H1 (cell line): Measurements from ENCODE around the gene LRRC56. TPM values are rescaled to one million over a fixed set of nuclear protein-coding genes. Genes with fewer than 3 reads are reported as not detected.

Experiments used
- ATF2 ChIP-seq: IDR thresholded peaks from 2 replicates; pipeline ENCODE4 v1.6.1; 2012; ENCODE audit warnings: low read length, inconsistent platforms
- CEBPB ChIP-seq: IDR thresholded peaks from 2 replicates; pipeline ENCODE4 v1.6.1; 2012; ENCODE audit warnings: low read depth, low read length
- CREB1 ChIP-seq: IDR thresholded peaks from 2 replicates; pipeline ENCODE4 v1.6.1; 2012; ENCODE audit warnings: inconsistent platforms
- GTF2F1 ChIP-seq: IDR thresholded peaks from 2 replicates; pipeline ENCODE4 v1.6.1; 2012; ENCODE audit warnings: low read depth, low read length, improper control_type of control experiment, borderline replicate concordance
- HDAC2 ChIP-seq, 2 experiments: fragments of 300-600 bp in 1 of 2; sonication (generic) in 1 of 2; IDR thresholded peaks; 2 replicates each; pipeline ENCODE4 v1.6.1; 2011 to 2012; ENCODE audit warnings: low read depth in 2 of 2, low read length in 2 of 2, mild to moderate bottlenecking in 2 of 2, moderate library complexity in 2 of 2, borderline replicate concordance in 1 of 2, inconsistent platforms in 1 of 2
- SP2 ChIP-seq: IDR thresholded peaks from 2 replicates; pipeline ENCODE4 v1.6.1; 2012; ENCODE audit warnings: mild to moderate bottlenecking, low read length, inconsistent platforms
- SRF ChIP-seq: IDR thresholded peaks from 2 replicates; pipeline ENCODE4 v1.6.1; 2011; ENCODE audit warnings: mild to moderate bottlenecking, low read depth, low read length, moderate library complexity
- TCF12 ChIP-seq: IDR thresholded peaks from 2 replicates; pipeline ENCODE4 v1.6.1; 2011; ENCODE audit warnings: low read depth, mild to moderate bottlenecking, low read length
- polyA plus RNA-seq, 7 experiments: library from polyadenylated mRNA; depleted of rRNA in 3 of 7; stranded (reverse) in 5 of 7; unstranded in 2 of 7; fragments of >200 nt in 5 of 7; fragments of 200-250 nt in 2 of 7; gene quantifications; 1 replicate in 5 of 7; 2 replicates in 1 of 7; 4 replicates in 1 of 7; pipeline versions ENCODE4 v1.2.1 to v1.2.3, GENCODE V29; 2011 to 2013; ENCODE audit warnings: missing spikeins in 2 of 7, mixed read lengths in 2 of 7
- total RNA-seq: library from RNA; stranded (reverse); fragmentation: NEBNext Ultra II Directional; extraction: Animal tissue kit (Norgen Biotek cat#: 25700); gene quantifications from 2 replicates; pipeline ENCODE4 v1.2.1, GENCODE V29; 2021
- TF ChIP-seq, protein P1 (sequence below): fragments of 300-600 bp; sonication (generic); IDR thresholded peaks from 2 replicates; pipeline ENCODE4 v1.7.1; 2012; ENCODE audit warnings: low read length, moderate library complexity, mild to moderate bottlenecking, inconsistent platforms; ENCODE audit not compliant: insufficient replicate concordance

Gene LRRC56
- total and polyA plus RNA-seq, 2 of the 8 experiments (the other 6 are each of a cell fraction or from before 2014, with no cell fraction given) = 0.94 to 1.9 TPM

DNA sequence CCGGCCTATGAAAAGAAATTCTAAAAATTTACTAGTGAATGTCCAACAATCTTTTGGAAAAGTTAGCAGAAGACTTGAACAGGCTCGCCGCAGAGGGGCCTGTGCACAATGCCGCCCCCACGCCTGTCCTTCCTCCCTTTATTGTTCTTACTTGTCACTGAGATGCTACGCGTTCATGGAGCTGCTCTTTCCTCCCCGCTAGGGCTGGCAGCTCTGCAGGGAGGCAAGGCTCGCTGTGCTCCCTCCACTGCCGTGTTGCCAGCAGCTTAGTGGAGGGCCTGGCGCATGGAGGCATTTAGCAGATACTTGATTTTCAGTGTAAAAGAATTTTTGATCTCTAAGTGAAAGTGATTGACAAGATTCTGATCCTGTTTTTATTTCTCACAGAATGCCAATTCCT lies 53.7 kb downstream of the LRRC56 start (continued):
- TF ChIP-seq, protein P1, sequence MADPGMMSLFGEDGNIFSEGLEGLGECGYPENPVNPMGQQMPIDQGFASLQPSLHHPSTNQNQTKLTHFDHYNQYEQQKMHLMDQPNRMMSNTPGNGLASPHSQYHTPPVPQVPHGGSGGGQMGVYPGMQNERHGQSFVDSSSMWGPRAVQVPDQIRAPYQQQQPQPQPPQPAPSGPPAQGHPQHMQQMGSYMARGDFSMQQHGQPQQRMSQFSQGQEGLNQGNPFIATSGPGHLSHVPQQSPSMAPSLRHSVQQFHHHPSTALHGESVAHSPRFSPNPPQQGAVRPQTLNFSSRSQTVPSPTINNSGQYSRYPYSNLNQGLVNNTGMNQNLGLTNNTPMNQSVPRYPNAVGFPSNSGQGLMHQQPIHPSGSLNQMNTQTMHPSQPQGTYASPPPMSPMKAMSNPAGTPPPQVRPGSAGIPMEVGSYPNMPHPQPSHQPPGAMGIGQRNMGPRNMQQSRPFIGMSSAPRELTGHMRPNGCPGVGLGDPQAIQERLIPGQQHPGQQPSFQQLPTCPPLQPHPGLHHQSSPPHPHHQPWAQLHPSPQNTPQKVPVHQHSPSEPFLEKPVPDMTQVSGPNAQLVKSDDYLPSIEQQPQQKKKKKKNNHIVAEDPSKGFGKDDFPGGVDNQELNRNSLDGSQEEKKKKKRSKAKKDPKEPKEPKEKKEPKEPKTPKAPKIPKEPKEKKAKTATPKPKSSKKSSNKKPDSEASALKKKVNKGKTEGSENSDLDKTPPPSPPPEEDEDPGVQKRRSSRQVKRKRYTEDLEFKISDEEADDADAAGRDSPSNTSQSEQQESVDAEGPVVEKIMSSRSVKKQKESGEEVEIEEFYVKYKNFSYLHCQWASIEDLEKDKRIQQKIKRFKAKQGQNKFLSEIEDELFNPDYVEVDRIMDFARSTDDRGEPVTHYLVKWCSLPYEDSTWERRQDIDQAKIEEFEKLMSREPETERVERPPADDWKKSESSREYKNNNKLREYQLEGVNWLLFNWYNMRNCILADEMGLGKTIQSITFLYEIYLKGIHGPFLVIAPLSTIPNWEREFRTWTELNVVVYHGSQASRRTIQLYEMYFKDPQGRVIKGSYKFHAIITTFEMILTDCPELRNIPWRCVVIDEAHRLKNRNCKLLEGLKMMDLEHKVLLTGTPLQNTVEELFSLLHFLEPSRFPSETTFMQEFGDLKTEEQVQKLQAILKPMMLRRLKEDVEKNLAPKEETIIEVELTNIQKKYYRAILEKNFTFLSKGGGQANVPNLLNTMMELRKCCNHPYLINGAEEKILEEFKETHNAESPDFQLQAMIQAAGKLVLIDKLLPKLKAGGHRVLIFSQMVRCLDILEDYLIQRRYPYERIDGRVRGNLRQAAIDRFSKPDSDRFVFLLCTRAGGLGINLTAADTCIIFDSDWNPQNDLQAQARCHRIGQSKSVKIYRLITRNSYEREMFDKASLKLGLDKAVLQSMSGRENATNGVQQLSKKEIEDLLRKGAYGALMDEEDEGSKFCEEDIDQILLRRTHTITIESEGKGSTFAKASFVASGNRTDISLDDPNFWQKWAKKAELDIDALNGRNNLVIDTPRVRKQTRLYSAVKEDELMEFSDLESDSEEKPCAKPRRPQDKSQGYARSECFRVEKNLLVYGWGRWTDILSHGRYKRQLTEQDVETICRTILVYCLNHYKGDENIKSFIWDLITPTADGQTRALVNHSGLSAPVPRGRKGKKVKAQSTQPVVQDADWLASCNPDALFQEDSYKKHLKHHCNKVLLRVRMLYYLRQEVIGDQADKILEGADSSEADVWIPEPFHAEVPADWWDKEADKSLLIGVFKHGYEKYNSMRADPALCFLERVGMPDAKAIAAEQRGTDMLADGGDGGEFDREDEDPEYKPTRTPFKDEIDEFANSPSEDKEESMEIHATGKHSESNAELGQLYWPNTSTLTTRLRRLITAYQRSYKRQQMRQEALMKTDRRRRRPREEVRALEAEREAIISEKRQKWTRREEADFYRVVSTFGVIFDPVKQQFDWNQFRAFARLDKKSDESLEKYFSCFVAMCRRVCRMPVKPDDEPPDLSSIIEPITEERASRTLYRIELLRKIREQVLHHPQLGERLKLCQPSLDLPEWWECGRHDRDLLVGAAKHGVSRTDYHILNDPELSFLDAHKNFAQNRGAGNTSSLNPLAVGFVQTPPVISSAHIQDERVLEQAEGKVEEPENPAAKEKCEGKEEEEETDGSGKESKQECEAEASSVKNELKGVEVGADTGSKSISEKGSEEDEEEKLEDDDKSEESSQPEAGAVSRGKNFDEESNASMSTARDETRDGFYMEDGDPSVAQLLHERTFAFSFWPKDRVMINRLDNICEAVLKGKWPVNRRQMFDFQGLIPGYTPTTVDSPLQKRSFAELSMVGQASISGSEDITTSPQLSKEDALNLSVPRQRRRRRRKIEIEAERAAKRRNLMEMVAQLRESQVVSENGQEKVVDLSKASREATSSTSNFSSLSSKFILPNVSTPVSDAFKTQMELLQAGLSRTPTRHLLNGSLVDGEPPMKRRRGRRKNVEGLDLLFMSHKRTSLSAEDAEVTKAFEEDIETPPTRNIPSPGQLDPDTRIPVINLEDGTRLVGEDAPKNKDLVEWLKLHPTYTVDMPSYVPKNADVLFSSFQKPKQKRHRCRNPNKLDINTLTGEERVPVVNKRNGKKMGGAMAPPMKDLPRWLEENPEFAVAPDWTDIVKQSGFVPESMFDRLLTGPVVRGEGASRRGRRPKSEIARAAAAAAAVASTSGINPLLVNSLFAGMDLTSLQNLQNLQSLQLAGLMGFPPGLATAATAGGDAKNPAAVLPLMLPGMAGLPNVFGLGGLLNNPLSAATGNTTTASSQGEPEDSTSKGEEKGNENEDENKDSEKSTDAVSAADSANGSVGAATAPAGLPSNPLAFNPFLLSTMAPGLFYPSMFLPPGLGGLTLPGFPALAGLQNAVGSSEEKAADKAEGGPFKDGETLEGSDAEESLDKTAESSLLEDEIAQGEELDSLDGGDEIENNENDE = no peak
- TF ChIP-seq SRF (no peak), CREB1 (no peak), TCF12 (no peak), HDAC2 (IDR thresholded peaks at IDR 0.05; ENCODE audit: borderline replicate concordance in 1 of 2, low read depth in 2 of 2, low read length in 2 of 2) (no peak), GTF2F1 (no peak), SP2 (no peak), CEBPB (no peak), ATF2 (no peak)
